ENCODE measurements around the gene EBPL. TPM values are rescaled to one million over a fixed set of nuclear protein-coding genes. Genes with fewer than 3 reads are reported as not detected.
"Not testable (repeated sequence)": the region's sequence is repeated elsewhere in the genome, so short reads cannot be mapped to it uniquely, and the experiment has no call there.

EBPL gene
- 10 to 100 TPM; 36.5 to 37.4 TPM for total RNA-seq

- CTCF ChIA-PET = interaction anchor here (0.7 to 1.2 kb wide), 4 partner anchors 10 to 943 kb away, joined by 3 to 5 read pairs (median 4); no protein-coding TSS in a partner anchor
- POLR2A ChIA-PET = interaction anchor here (1.1 kb wide), 1 partner anchor 102 kb away, joined by 3 read pairs; the partner anchor contains the start of gene KPNA3
These were observed at the start of gene EBPL for GRCh38 chr13:49690995-49691784. Gene EBPL (minus strand): TSS chr13:49691486. CDS start chr13:49691424, 62 bp downstream.

GRCh38 chr13:49740870-49741269 is 49.6 kb upstream of the EBPL start:
- ChIA-PET POLR2A (no interaction called here), CTCF (no interaction called here)
- Mint-ChIP-seq H3K36me3 (ENCODE audit: low read depth) (peaks cover 24% of the 10 kb centered on the region), H3K9me3 (no peaks in the 10 kb centered on the region), H3K4me1 (peaks cover 2% of the 10 kb centered on the region), H3K27ac (no peak overlapping the region), H3K4me3 (no peak overlapping the region), H3K27me3 (no peaks in the 10 kb centered on the region)
- DNase-seq = no peak

More at GRCh38 chr13:49690995-49691784, at the start of gene EBPL:
- H3K4me1 Mint-ChIP-seq = peaks cover 32% of the 10 kb centered on the region
- no peaks in the 10 kb centered on the region for H3K9me3 Mint-ChIP-seq
- peak within 1 kb of the TSS; percentile 87 for H3K4me3 Mint-ChIP-seq
- no peaks in the 10 kb centered on the region for H3K27me3 Mint-ChIP-seq
- H3K36me3 Mint-ChIP-seq (ENCODE audit: low read depth) = peaks cover 16% of the 10 kb centered on the region
- peak; percentile 92 for DNase-seq
- peak within 1 kb of the TSS; percentile 87 for H3K27ac Mint-ChIP-seq

- Mint-ChIP-seq H3K27ac (no peak overlapping the region), H3K4me3 (no peak overlapping the region), H3K9me3 (no peaks in the 10 kb centered on the region), H3K27me3 (no peaks in the 10 kb centered on the region), H3K4me1 (peaks cover 2% of the 10 kb centered on the region), H3K36me3 (ENCODE audit: low read depth) (peaks cover 17% of the 10 kb centered on the region)
- no peak for DNase-seq
- ChIA-PET POLR2A (no interaction called here), CTCF (no interaction called here)
These were observed 48.4 kb upstream of the EBPL start for GRCh38 chr13:49739498-49740187.

- Mint-ChIP-seq H3K9me3 (no peaks in the 10 kb centered on the region), H3K36me3 (ENCODE audit: low read depth) (peaks cover 17% of the 10 kb centered on the region), H3K27ac (no peak overlapping the region), H3K4me1 (no peaks in the 10 kb centered on the region), H3K4me3 (no peak overlapping the region), H3K27me3 (no peaks in the 10 kb centered on the region)
- POLR2A ChIA-PET = interaction anchor here (0.6 kb wide), 1 partner anchor 48 kb away, joined by 3 read pairs; no protein-coding TSS in a partner anchor
- DNase-seq = no peak
- CTCF ChIA-PET = no interaction called here
These were observed 42.1 kb upstream of the EBPL start for GRCh38 chr13:49733181-49733951.

GRCh38 chr13:49731766-49732165 is 40.5 kb upstream of the EBPL start:
- Mint-ChIP-seq H3K27me3 (no peaks in the 10 kb centered on the region), H3K27ac (no peak overlapping the region), H3K4me1 (no peaks in the 10 kb centered on the region), H3K36me3 (ENCODE audit: low read depth) (peaks cover 27% of the 10 kb centered on the region), H3K9me3 (no peaks in the 10 kb centered on the region), H3K4me3 (no peak overlapping the region)
- POLR2A ChIA-PET = no interaction called here
- DNase-seq = no peak
- CTCF ChIA-PET = no interaction called here

GRCh38 chr13:49716615-49717014 is 25.3 kb upstream of the EBPL start:
- Mint-ChIP-seq H3K27me3 (no peaks in the 10 kb centered on the region), H3K36me3 (ENCODE audit: low read depth) (peaks cover 57% of the 10 kb centered on the region), H3K9me3 (peaks cover 17% of the 10 kb centered on the region), H3K4me3 (no peak overlapping the region), H3K27ac (no peak overlapping the region), H3K4me1 (no peaks in the 10 kb centered on the region)
- DNase-seq = no peak
- ChIA-PET POLR2A (no interaction called here), CTCF (no interaction called here)

GRCh38 chr13:49714757-49715156 is 23.5 kb upstream of the EBPL start:
- ChIA-PET CTCF (no interaction called here), POLR2A (no interaction called here)
- no peak overlapping the region for H3K27ac Mint-ChIP-seq

GRCh38 chr13:49711218-49711863 is 20.1 kb upstream of the EBPL start:
- CTCF ChIA-PET = no interaction called here
- no peaks in the 10 kb centered on the region for H3K27me3 Mint-ChIP-seq
- H3K9me3 Mint-ChIP-seq = peaks cover 12% of the 10 kb centered on the region
- H3K27ac Mint-ChIP-seq = no peak overlapping the region
- H3K36me3 Mint-ChIP-seq (ENCODE audit: low read depth) = peaks cover 43% of the 10 kb centered on the region
- POLR2A ChIA-PET = no interaction called here
- no peak for DNase-seq
- H3K4me3 Mint-ChIP-seq = no peak overlapping the region
- H3K4me1 Mint-ChIP-seq = no peaks in the 10 kb centered on the region

More at GRCh38 chr13:49714757-49715156, 23.5 kb upstream of the EBPL start:
- Mint-ChIP-seq H3K9me3 (peaks cover 17% of the 10 kb centered on the region), H3K36me3 (ENCODE audit: low read depth) (peaks cover 52% of the 10 kb centered on the region), H3K4me1 (no peaks in the 10 kb centered on the region), H3K4me3 (no peak overlapping the region), H3K27me3 (no peaks in the 10 kb centered on the region)
- no peak for DNase-seq

- H3K36me3 Mint-ChIP-seq (ENCODE audit: low read depth) = peaks cover 26% of the 10 kb centered on the region
- POLR2A ChIA-PET, H3K9me3 Mint-ChIP-seq, H3K27me3 Mint-ChIP-seq, H3K4me3 Mint-ChIP-seq, DNase-seq, H3K27ac Mint-ChIP-seq, H3K4me1 Mint-ChIP-seq: not testable (repeated sequence)
- CTCF ChIA-PET = interaction anchor here (1.7 kb wide), 1 partner anchor 13 kb away, joined by 4 read pairs; the partner anchor contains the start of gene EBPL
These were observed 13.0 kb upstream of the EBPL start for GRCh38 chr13:49704264-49704663.

GRCh38 chr13:49701491-49701890 is 10.2 kb upstream of the EBPL start:
- no peak for DNase-seq
- H3K4me3 Mint-ChIP-seq = no peak overlapping the region
- peaks cover 25% of the 10 kb centered on the region for H3K36me3 Mint-ChIP-seq (ENCODE audit: low read depth)
- H3K4me1 Mint-ChIP-seq = no peaks in the 10 kb centered on the region
- CTCF ChIA-PET = no interaction called here
- no peak overlapping the region for H3K27ac Mint-ChIP-seq
- POLR2A ChIA-PET = no interaction called here
- H3K9me3 Mint-ChIP-seq = no peaks in the 10 kb centered on the region
- H3K27me3 Mint-ChIP-seq = no peaks in the 10 kb centered on the region

GRCh38 chr13:49697468-49697867 is 6.2 kb upstream of the EBPL start:
- CTCF ChIA-PET = no interaction called here
- Mint-ChIP-seq H3K36me3 (ENCODE audit: low read depth) (peaks cover 21% of the 10 kb centered on the region), H3K27ac (no peak overlapping the region), H3K27me3 (no peaks in the 10 kb centered on the region), H3K4me1 (no peaks in the 10 kb centered on the region), H3K9me3 (no peaks in the 10 kb centered on the region), H3K4me3 (no peak overlapping the region)
- POLR2A ChIA-PET = no interaction called here
- DNase-seq = no peak

GRCh38 chr13:49694446-49694845 is 3.2 kb upstream of the EBPL start:
- no peaks in the 10 kb centered on the region for H3K27me3 Mint-ChIP-seq
- no peak for DNase-seq
- H3K4me1 Mint-ChIP-seq = peaks cover 17% of the 10 kb centered on the region
- H3K9me3 Mint-ChIP-seq = no peaks in the 10 kb centered on the region
- CTCF ChIA-PET = interaction anchor here (1.3 kb wide), 1 partner anchor 8 kb away, joined by 4 read pairs; no protein-coding TSS in a partner anchor
- POLR2A ChIA-PET = no interaction called here
- peaks cover 11% of the 10 kb centered on the region for H3K36me3 Mint-ChIP-seq (ENCODE audit: low read depth)
- H3K4me3 Mint-ChIP-seq = no peak overlapping the region
- H3K27ac Mint-ChIP-seq = no peak overlapping the region
